Measurements from ENCODE around the gene SLC6A1.

SLC6A1 gene

GRCh38 chr3:11014253-11014652, 21.7 kb downstream of the SLC6A1 start:
- H3K27ac ChIP-seq: no peak overlapping the region

GRCh38 chr3:11014752-11015151, 22.2 kb downstream of the SLC6A1 start:
- H3K27ac ChIP-seq: no peak overlapping the region
- DNase-seq (ENCODE audit: low read depth, low spot score): no peak

More at GRCh38 chr3:11014253-11014652, 21.7 kb downstream of the SLC6A1 start:
- DNase-seq (ENCODE audit: low read depth, low spot score): no peak

DNA sequence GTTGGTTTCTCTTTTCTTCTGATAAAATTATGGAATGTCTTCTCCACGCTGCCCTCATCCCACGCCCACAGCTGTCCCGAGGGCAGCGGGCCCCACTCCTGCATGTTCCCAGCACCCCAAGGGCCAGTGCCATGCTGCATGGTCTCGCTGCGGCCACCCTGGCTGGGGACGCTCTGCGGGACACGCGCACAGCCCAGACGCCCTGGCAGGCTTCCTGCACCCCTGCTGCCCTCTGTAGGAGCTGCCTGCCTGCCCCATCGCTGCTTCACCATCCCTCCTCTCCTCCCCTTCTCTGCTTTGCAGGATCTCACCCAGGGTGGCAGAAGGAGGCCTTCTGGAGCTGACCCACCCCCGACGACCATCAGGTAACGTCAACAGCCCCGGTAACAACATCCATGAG, 22.8 kb downstream of the SLC6A1 start:
- no peak overlapping the region for H3K27ac ChIP-seq
- no peak for DNase-seq (ENCODE audit: low read depth, low spot score)

DNA sequence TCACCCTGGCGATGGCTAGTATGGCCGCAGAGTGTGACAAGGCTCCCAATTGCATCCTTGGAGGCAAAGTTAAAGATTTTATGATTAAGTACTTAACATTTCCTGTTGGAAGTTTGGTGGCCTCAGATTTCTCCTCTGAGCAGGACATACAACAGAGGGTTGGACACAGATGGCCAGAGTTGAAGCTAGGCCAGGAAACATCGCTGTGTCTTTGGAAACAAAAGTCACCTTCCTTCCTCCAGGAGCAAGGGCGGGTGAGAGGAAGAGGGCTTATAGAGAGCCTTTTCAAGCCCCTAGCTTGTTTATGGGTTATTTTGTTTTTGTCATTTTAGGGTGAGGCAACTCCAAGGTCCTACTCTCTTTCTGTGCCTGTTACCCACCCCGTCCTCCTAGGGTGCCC, 24.2 kb downstream of the SLC6A1 start:
- no peak overlapping the region for H3K27ac ChIP-seq
- no peak for DNase-seq (ENCODE audit: low read depth, low spot score)

GRCh38 chr3:11019116-11019819, 26.7 kb downstream of the SLC6A1 start:
- no peak overlapping the region for H3K27ac ChIP-seq
- DNase-seq (ENCODE audit: low read depth, low spot score): no peak

- H3K27ac ChIP-seq: no peak overlapping the region
- DNase-seq (ENCODE audit: low read depth, low spot score): no peak
Measured at GRCh38 chr3:11020764-11021163, 28.2 kb downstream of the SLC6A1 start.

DNA sequence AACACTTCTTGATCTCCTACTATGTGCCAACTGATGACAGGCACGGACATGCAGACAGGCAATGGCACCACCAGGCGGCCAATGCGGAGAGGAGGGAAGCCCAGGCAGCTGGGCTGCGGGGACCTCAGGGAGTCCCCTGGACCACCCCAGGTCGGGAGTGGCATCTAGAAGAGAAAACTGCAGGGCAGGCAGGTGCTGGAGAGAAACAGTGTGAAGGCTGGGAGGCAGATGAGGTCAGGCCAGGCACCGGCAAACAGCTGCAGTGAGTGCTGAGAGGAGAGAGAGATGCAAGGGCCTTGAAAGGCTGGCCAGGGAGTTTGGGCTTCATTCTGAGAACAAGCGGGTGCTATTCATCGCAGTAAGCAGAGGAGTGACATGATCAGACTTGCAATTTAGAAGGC, 29.1 kb downstream of the SLC6A1 start:
- no peak for DNase-seq (ENCODE audit: low read depth, low spot score)
- no peak overlapping the region for H3K27ac ChIP-seq

DNA sequence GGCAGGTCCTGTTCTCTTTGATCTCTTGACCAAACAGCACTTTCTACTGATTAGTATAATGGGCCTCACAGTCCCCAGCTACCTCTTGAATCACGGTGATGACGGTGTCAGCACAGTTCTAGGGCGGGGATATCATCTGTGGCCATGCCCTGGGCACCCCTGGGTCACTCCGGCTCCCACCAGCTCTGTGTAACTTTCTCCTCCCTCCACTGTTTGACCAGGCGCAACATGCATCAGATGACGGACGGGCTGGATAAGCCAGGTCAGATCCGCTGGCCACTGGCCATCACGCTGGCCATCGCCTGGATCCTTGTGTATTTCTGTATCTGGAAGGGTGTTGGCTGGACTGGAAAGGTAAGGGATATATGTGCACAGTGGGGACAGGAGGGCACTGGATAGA, 29.6 kb downstream of the SLC6A1 start:
- DNase-seq (ENCODE audit: low read depth, low spot score): no peak
- no peak overlapping the region for H3K27ac ChIP-seq

DNA sequence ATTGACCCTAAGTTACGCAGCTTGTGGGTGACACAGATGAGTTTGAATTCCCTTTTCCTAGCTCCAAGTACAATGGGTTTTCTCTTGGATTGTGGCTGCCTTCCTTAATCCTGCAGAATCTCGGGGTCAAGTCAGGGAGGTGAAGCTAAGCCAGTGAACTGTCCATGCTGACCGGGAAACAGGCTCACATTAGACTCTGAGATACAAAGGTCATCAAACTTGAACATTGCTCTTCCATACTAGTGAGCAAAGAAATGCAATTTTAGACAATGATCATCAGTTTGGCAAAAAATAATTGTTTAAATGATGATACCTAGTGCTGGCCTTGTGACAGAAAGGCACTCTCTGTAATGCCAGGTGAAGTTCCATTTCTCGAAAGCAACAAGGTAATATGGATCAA, 31.6 kb downstream of the SLC6A1 start:
- H3K27ac ChIP-seq: no peak overlapping the region
- DNase-seq (ENCODE audit: low read depth, low spot score): no peak

GRCh38 chr3:11029948-11030347, 37.4 kb downstream of the SLC6A1 start:
- no peak overlapping the region for H3K27ac ChIP-seq
- no peak for DNase-seq (ENCODE audit: low read depth, low spot score)

DNA sequence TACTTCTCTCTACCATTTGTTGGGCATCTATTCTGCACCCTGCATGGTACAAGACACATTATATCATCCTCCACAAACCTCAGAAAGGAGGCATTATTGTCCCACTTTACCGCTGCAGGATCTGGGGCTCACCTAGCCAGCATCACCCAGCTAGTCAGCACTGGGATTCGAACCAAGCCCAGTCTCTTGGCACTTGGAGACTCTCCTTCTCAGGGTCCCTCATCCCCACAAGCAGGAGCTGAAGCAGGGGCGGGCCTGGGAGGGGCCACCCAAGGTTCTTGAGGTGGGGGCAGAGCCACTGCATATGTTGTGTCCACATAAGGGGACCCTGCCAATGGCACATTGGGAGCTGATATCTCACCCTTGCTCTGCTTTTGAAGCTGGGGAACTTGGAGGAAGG, 41.3 kb downstream of the SLC6A1 start:
- no peak for DNase-seq (ENCODE audit: low read depth, low spot score)
- no peak overlapping the region for H3K27ac ChIP-seq

GRCh38 chr3:11034309-11034985, 41.9 kb downstream of the SLC6A1 start:
- no peak overlapping the region for H3K27ac ChIP-seq
- DNase-seq (ENCODE audit: low read depth, low spot score): no peak

GRCh38 chr3:11035757-11036505, 43.4 kb downstream of the SLC6A1 start:
- no peak for DNase-seq (ENCODE audit: low read depth, low spot score)
- no peak overlapping the region for H3K27ac ChIP-seq

- no peak for DNase-seq (ENCODE audit: low read depth, low spot score)
- H3K27ac ChIP-seq: no peak overlapping the region
Measured at GRCh38 chr3:11037241-11037873, 44.8 kb downstream of the SLC6A1 start.

- H3K27ac ChIP-seq: no peak overlapping the region
- no peak for DNase-seq (ENCODE audit: low read depth, low spot score)
Measured at GRCh38 chr3:11037976-11038375, 45.4 kb downstream of the SLC6A1 start.

DNA sequence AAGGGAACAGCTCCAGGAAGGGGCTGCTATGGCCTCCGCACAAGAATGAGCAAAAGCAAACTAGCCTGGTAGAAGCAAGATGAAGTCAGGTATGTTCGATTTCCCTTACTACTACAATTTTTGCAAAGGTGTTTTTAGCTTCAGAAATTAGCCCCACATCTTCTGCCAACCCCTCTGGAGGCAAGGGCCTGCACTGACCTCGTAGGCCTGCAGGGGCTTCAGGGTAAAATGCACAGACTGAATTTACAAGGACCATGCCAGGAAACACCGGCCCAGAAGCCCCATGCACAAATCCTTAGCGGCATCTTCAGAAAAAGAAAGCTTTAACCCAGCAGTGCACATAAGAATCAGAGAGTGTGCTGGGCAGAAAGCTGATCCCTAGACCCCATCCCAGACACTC, 53.0 kb downstream of the SLC6A1 start:
- no peak overlapping the region for H3K27ac ChIP-seq
- DNase-seq (ENCODE audit: low read depth, low spot score): no peak

DNA sequence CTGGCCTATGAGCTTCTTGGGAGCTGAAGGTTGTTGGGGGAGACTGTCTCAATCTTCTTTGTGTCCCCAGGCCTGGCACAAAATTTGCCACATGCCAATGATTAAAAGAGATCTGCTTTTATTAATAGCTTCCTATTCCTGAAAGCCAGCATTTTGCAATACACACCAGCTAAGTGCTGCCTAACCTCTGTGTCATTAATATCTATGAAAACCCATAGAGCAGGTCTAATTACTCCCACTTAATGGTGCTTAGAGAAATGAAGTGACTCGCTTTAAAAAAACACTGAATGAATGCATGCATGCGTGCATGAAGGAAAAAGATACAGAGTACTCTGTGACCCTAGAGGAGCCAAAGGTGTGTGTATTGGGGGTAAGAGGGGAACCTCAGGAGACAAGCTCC, 55.0 kb downstream of the SLC6A1 start:
- DNase-seq (ENCODE audit: low read depth, low spot score): peak; percentile 14
- H3K27ac ChIP-seq: no peak overlapping the region

GRCh38 chr3:11050666-11051323, 58.2 kb downstream of the SLC6A1 start:
- no peak overlapping the region for H3K27ac ChIP-seq
- no peak for DNase-seq (ENCODE audit: low read depth, low spot score)

DNA sequence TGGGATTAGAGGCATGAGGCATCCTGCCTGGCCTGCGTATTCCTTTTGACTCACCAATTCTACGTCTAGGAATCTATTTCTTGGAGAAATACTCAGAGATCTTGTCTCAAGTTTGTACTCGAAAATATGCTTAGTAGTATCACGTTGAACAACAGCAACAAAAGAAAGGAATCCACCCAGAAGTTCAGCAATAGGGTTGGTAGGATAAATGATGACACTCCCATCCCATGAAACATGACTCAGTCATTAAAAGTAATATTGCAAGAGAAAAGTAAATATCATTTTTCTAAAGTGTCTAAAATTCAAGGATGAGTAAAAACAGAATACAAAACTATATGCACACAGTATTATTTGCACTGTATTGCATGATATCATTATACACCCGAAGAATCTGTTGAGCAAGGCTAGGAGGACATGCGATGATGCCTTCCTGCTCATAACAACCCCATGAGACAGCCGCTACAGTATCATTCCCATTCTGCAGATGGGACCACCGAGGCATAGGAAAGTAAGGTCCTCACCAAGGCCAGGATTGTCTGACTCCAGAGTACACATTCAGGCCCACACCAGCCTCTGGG, 61.5 kb downstream of the SLC6A1 start:
- DNase-seq (ENCODE audit: low read depth, low spot score): peak; percentile 86
- H3K27ac ChIP-seq: peak overlapping the region; percentile 63
